H9 (cell line): ENCODE data around the gene MCRIP1. TPM values are rescaled to one million over a fixed set of nuclear protein-coding genes. Genes with fewer than 3 reads are reported as not detected.

Experiments
- DNase-seq: peaks from one replicate; pipeline ENCODE4 v3.0.0-alpha.2; 2017
- H2AFZ ChIP-seq: one replicate; pipeline ENCODE4 v1.6.1; 2013; ENCODE audit warnings: mild to moderate bottlenecking, low read length, control low read depth, moderate library complexity
- H2AK5ac ChIP-seq: 2 replicates; pipeline ENCODE4 v1.6.1; 2013; ENCODE audit warnings: low read length, control low read depth, mixed read lengths; ENCODE audit not compliant: insufficient read length
- H2BK120ac ChIP-seq: one replicate; pipeline ENCODE4 v1.6.1; 2013; ENCODE audit warnings: low read depth, mild to moderate bottlenecking, low read length, control low read depth, inconsistent platforms; ENCODE audit not compliant: poor library complexity, severe bottlenecking
- H2BK12ac ChIP-seq: 2 replicates; pipeline ENCODE4 v1.6.1; 2013; ENCODE audit warnings: low read length, control low read depth, mixed read lengths, low read depth; ENCODE audit not compliant: insufficient read length
- H2BK15ac ChIP-seq: 2 replicates; pipeline ENCODE4 v1.6.1; 2013; ENCODE audit warnings: low read depth, low read length, control low read depth
- H2BK20ac ChIP-seq: one replicate; pipeline ENCODE4 v1.6.1; 2013; ENCODE audit warnings: low read depth, mild to moderate bottlenecking, low read length, control low read depth, inconsistent platforms; ENCODE audit not compliant: poor library complexity, severe bottlenecking
- H2BK5ac ChIP-seq: 2 replicates; pipeline ENCODE4 v1.6.1; 2013; ENCODE audit warnings: low read length, control low read depth, mixed read lengths; ENCODE audit not compliant: insufficient read length
- H3K14ac ChIP-seq: 2 replicates; pipeline ENCODE4 v1.6.1; 2013; ENCODE audit warnings: low read length, control low read depth; ENCODE audit not compliant: insufficient read depth
- H3K18ac ChIP-seq: 2 replicates; pipeline ENCODE4 v1.6.1; 2013; ENCODE audit warnings: low read depth, mild to moderate bottlenecking, mixed read lengths, low read length, control low read depth; ENCODE audit not compliant: insufficient read length
- H3K23ac ChIP-seq: 2 replicates; pipeline ENCODE4 v1.6.1; 2013; ENCODE audit warnings: low read length, control low read depth, mixed read lengths, low read depth; ENCODE audit not compliant: insufficient read length
- H3K23me2 ChIP-seq: 2 replicates; pipeline ENCODE4 v1.6.1; 2013; ENCODE audit warnings: low read depth, mild to moderate bottlenecking, mixed read lengths, low read length, control low read depth; ENCODE audit not compliant: insufficient read length, poor library complexity, severe bottlenecking
- H3K27ac ChIP-seq: 2 replicates; pipeline ENCODE4 v1.5.1; 2013; ENCODE audit warnings: low read length, control low read depth, mixed read lengths, low read depth; ENCODE audit not compliant: insufficient read length
- H3K27me3 ChIP-seq: 2 replicates; pipeline ENCODE4 v1.6.1; 2013; ENCODE audit warnings: low read length, control low read depth, inconsistent platforms; ENCODE audit not compliant: insufficient read depth
- H3K4ac ChIP-seq: 2 replicates; pipeline ENCODE4 v1.6.1; 2013; ENCODE audit warnings: low read depth, mild to moderate bottlenecking, control low read depth, inconsistent platforms, low read length, moderate library complexity
- H3K4me1 ChIP-seq: 2 replicates; pipeline ENCODE4 v1.6.1; 2013; ENCODE audit warnings: low read length, control low read depth, inconsistent platforms; ENCODE audit not compliant: insufficient read depth
- H3K4me2 ChIP-seq: 2 replicates; pipeline ENCODE4 v1.6.1; 2013; ENCODE audit warnings: low read length, control low read depth, mixed read lengths; ENCODE audit not compliant: insufficient read length, insufficient read depth
- H3K56ac ChIP-seq: 2 replicates; pipeline ENCODE4 v1.6.1; 2013; ENCODE audit warnings: low read depth, mild to moderate bottlenecking, mixed read lengths, low read length, control low read depth; ENCODE audit not compliant: insufficient read length
- H3K79me1 ChIP-seq: 2 replicates; pipeline ENCODE4 v1.6.1; 2013; ENCODE audit warnings: low read depth, mild to moderate bottlenecking, moderate library complexity, low read length, control low read depth, inconsistent platforms; ENCODE audit not compliant: insufficient read depth, poor library complexity, severe bottlenecking
- H3K79me2 ChIP-seq: 2 replicates; pipeline ENCODE4 v1.6.1; 2013; ENCODE audit warnings: low read length, control low read depth, inconsistent platforms; ENCODE audit not compliant: insufficient read depth
- H3K9ac ChIP-seq: 2 replicates; pipeline ENCODE4 v1.6.1; 2013; ENCODE audit warnings: low read length, control low read depth, mixed read lengths; ENCODE audit not compliant: insufficient read length; ENCODE audit errors: extremely low read depth
- H3K9me3 ChIP-seq: one replicate; pipeline ENCODE4 v1.6.1; 2013; ENCODE audit warnings: low read depth, low read length, inconsistent platforms; ENCODE audit not compliant: control insufficient read depth
- H3T11ph ChIP-seq: one replicate; pipeline ENCODE4 v1.6.1; 2013; ENCODE audit warnings: mild to moderate bottlenecking, low read length, control low read depth, inconsistent platforms
- H4K20me1 ChIP-seq: one replicate; pipeline ENCODE4 v1.6.1; 2013; ENCODE audit not compliant: control insufficient read depth, insufficient read length, insufficient read depth
- H4K5ac ChIP-seq: 2 replicates; pipeline ENCODE4 v1.6.1; 2013; ENCODE audit warnings: low read depth, mild to moderate bottlenecking, mixed read lengths, low read length, control low read depth; ENCODE audit not compliant: insufficient read length
- H4K8ac ChIP-seq: replicated peaks from 2 replicates; pipeline ENCODE4 v1.6.1; 2013; ENCODE audit warnings: low read length, control low read depth, mixed read lengths, low read depth; ENCODE audit not compliant: insufficient read length
- H4K91ac ChIP-seq: 2 replicates; pipeline ENCODE4 v1.6.1; 2013; ENCODE audit warnings: low read depth, mild to moderate bottlenecking, moderate library complexity, mixed read lengths, low read length, control low read depth; ENCODE audit not compliant: insufficient read length
- H3K27ac Mint-ChIP-seq, 3 experiments: 2 replicates in 2 of 3; 3 replicates in 1 of 3; pipeline ENCODE4 v1.8.0; 2020 to 2021; ENCODE audit warnings: mixed read lengths in 3 of 3, mild to moderate bottlenecking in 1 of 3, moderate library complexity in 1 of 3
- H3K27me3 Mint-ChIP-seq: 2 replicates; pipeline ENCODE4 v1.8.0; 2021; ENCODE audit warnings: low read depth, mild to moderate bottlenecking, moderate library complexity, mixed read lengths
- H3K36me3 Mint-ChIP-seq, 3 experiments: 2 replicates in 2 of 3; 3 replicates in 1 of 3; pipeline ENCODE4 v1.8.0; 2020 to 2021; ENCODE audit warnings: low read depth in 3 of 3, mixed read lengths in 3 of 3; ENCODE audit not compliant: insufficient read depth in 1 of 3
- H3K4me1 Mint-ChIP-seq, 2 experiments: 2 replicates each; pipeline ENCODE4 v1.8.0; 2020; ENCODE audit warnings: mixed read lengths in 2 of 2
- H3K4me3 Mint-ChIP-seq, 2 experiments: 2 replicates in 1 of 2; 3 replicates in 1 of 2; pipeline ENCODE4 v1.8.0; 2020 to 2021; ENCODE audit warnings: mild to moderate bottlenecking in 2 of 2, mixed read lengths in 2 of 2, moderate library complexity in 1 of 2
- H3K9me3 Mint-ChIP-seq, 2 experiments: 2 replicates in 1 of 2; 3 replicates in 1 of 2; pipeline ENCODE4 v1.8.0; 2020; ENCODE audit warnings: mild to moderate bottlenecking in 2 of 2, mixed read lengths in 2 of 2, moderate library complexity in 1 of 2
- WGBS: extraction: QIAGEN DNeasy Blood & Tissue Kit; methylation state at CpG from one replicate; pipeline ENCODE4 v1.1.7; 2013; ENCODE audit warnings: missing lambda C conversion rate, low lambda C conversion rate, mixed read lengths; ENCODE audit not compliant: insufficient read length; ENCODE audit errors: extremely low coverage; 5-methylcytosine and 5-hydroxymethylcytosine counted together
- total RNA-seq: library from RNA; stranded (reverse); gene quantifications from 2 replicates; pipeline ENCODE4 v1.2.1, GENCODE V29; 2021
- TF ChIP-seq, protein P1 (sequence below): fragments of 200-600 bp; sonication (generic); conservative IDR thresholded peaks from 3 replicates; pipeline ENCODE4 v1.8.0; 2021; ENCODE audit warnings: antibody characterized with exemption, mild to moderate bottlenecking

MCRIP1 gene
- total RNA-seq, 1 experiment from 2014 or later = 118 TPM

DNA sequence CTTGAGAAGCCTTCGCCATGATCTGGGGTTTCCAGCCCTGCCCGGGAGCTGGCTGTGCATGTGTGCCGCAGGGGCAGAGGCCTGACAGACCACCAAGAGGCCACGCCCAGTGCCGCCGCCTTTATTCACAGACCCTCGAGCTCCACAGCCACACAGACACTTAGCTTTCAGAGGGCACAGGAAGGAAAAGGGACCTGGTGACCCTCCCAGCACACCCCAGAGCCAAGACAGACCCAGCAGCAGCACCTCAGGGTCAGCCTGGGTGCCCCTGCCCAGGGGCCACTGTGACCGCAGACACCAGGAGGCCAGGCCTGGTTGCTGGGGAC, 10.8 kb downstream of the MCRIP1 start:
- H3K36me3 Mint-ChIP-seq = peaks cover 0 to 5% (median 4%) of the 10 kb centered on the region in 3 experiments; a peak in 4 of 7 replicates
- H3K14ac ChIP-seq = no peak overlapping the region; the same call in 1 of the 2 replicates
- no peak overlapping the region for H4K8ac ChIP-seq
- no peak overlapping the region for H2BK12ac ChIP-seq
- no peak overlapping the region for H2BK5ac ChIP-seq
- no peak overlapping the region for H3K18ac ChIP-seq
- WGBS = no CpG with 5 or more reads among the region's 8 CpGs
- no peak overlapping the region for H4K91ac ChIP-seq
- no peaks in the 10 kb centered on the region for H3K23me2 ChIP-seq
- no peaks in the 10 kb centered on the region; the same call in 1 of the 2 replicates for H3K4me1 ChIP-seq
- H2AFZ ChIP-seq = no peak overlapping the region
- TF ChIP-seq, protein P1, sequence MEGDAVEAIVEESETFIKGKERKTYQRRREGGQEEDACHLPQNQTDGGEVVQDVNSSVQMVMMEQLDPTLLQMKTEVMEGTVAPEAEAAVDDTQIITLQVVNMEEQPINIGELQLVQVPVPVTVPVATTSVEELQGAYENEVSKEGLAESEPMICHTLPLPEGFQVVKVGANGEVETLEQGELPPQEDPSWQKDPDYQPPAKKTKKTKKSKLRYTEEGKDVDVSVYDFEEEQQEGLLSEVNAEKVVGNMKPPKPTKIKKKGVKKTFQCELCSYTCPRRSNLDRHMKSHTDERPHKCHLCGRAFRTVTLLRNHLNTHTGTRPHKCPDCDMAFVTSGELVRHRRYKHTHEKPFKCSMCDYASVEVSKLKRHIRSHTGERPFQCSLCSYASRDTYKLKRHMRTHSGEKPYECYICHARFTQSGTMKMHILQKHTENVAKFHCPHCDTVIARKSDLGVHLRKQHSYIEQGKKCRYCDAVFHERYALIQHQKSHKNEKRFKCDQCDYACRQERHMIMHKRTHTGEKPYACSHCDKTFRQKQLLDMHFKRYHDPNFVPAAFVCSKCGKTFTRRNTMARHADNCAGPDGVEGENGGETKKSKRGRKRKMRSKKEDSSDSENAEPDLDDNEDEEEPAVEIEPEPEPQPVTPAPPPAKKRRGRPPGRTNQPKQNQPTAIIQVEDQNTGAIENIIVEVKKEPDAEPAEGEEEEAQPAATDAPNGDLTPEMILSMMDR = no peak
- DNase-seq = no peak
- H3K79me1 ChIP-seq = peaks cover 3% of the 10 kb centered on the region
- H2BK20ac ChIP-seq = no peak overlapping the region
- H3K4ac ChIP-seq = no peak overlapping the region
- no peaks in the 10 kb centered on the region for H4K20me1 ChIP-seq
- no peaks in the 10 kb centered on the region for H3K9me3 ChIP-seq
- no peaks in the 10 kb centered on the region for H3K79me2 ChIP-seq
- no peaks in the 10 kb centered on the region; a peak in 1 of 5 replicates for H3K9me3 Mint-ChIP-seq
- no peak overlapping the region for H3K27ac ChIP-seq
- no peak overlapping the region for H3K9ac ChIP-seq
- H2BK120ac ChIP-seq = no peak overlapping the region
- H2AK5ac ChIP-seq = no peak overlapping the region
- H3K4me1 Mint-ChIP-seq = peaks cover 5 to 20% of the 10 kb centered on the region in 2 experiments
- no peak overlapping the region for H3K4me2 ChIP-seq
- H3K27me3 Mint-ChIP-seq = peaks cover 6% of the 10 kb centered on the region
- no peak overlapping the region for H3K23ac ChIP-seq
- no peak overlapping the region for H3K56ac ChIP-seq
- 0 out of 5 replicates have a peak overlapping the region, but pooled peaks of 1 of the 2 experiments have one; percentile 7 for H3K4me3 Mint-ChIP-seq
- H3T11ph ChIP-seq = no peak overlapping the region
- no peak overlapping the region for H4K5ac ChIP-seq
- peak overlapping the region in 1 of 3 experiments; percentile 92; a peak in 1 of 7 replicates for H3K27ac Mint-ChIP-seq
- H3K27me3 ChIP-seq = no peaks in the 10 kb centered on the region
- H2BK15ac ChIP-seq = no peak overlapping the region
